Neural cell (in vitro differentiated cells): ENCODE measurements around the gene EGFL8.

Source experiments
- EP300 ChIP-seq: fragments of 450-650 bp; conservative IDR thresholded peaks from 2 replicates; pipeline ENCODE4 v1.6.1; 2014; ENCODE audit warnings: antibody characterized with exemption, mild to moderate bottlenecking, moderate library complexity; ENCODE audit not compliant: poor library complexity, severe bottlenecking
- EZH2 ChIP-seq: fragments of 200-600, 300-800 bp; shearing (Covaris generic), sonication (generic); IDR thresholded peaks from 2 replicates; pipeline ENCODE4 v1.6.1; 2014; ENCODE audit warnings: antibody characterized with exemption, low read length, borderline replicate concordance, mild to moderate bottlenecking; ENCODE audit not compliant: insufficient read depth, poor library complexity, severe bottlenecking
- POLR2AphosphoS5 ChIP-seq: IDR thresholded peaks from 2 replicates; pipeline ENCODE4 v1.6.1; 2012
- RAD21 ChIP-seq: fragments of 450-650 bp; conservative IDR thresholded peaks from 2 replicates; pipeline ENCODE4 v1.6.1; 2014; ENCODE audit warnings: antibody characterized with exemption, mild to moderate bottlenecking, moderate library complexity
- SMC3 ChIP-seq: fragments of 450-650 bp; conservative IDR thresholded peaks from 2 replicates; pipeline ENCODE4 v1.6.1; 2014; ENCODE audit warnings: antibody characterized with exemption, mild to moderate bottlenecking, moderate library complexity; ENCODE audit not compliant: poor library complexity
- TF ChIP-seq, protein P1 (sequence below): fragments of 450-650 bp; IDR thresholded peaks from 2 replicates; pipeline ENCODE4 v1.5.1; 2014; ENCODE audit warnings: antibody characterized with exemption, mild to moderate bottlenecking, moderate library complexity; ENCODE audit not compliant: poor library complexity, severe bottlenecking

DNA sequence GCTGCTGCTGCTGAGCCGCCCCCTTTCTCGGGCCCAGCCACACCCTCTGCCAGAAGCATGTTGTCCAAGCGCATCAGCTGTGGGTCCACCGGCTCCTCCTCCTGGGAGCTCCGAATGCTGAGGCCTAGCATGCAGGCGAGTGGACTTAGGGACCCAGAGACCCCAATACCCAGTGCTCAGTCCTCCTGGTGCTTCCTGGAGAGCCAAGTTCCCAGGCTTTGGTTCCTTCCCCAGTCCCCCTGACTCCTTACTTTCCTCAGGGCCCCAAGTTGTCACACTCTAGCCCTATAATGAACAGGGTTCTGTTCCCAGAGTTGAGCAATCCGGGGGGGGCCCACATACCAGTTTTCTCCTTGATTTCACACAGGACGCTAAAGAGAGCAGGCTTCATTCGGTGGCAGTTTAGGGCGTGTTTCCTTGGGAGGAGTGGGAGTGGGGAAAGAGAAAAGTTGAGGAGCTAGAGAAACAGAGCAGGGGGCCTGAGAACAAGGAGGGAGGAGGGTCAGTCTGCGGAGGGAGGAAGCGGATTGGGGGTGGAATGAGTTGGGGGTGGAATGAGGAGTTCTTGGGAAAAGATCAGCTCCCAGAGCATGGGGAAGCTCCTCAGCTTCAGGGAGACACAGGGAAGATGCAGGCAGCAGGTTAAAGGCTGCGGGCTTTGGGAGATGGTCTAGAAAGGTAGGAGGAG lies 24.1 kb downstream of the EGFL8 start:
- TF ChIP-seq EP300 (no peak), EZH2 (no peak), SMC3 (no peak), POLR2AphosphoS5 (no peak), RAD21 (no peak)
- TF ChIP-seq, protein P1, sequence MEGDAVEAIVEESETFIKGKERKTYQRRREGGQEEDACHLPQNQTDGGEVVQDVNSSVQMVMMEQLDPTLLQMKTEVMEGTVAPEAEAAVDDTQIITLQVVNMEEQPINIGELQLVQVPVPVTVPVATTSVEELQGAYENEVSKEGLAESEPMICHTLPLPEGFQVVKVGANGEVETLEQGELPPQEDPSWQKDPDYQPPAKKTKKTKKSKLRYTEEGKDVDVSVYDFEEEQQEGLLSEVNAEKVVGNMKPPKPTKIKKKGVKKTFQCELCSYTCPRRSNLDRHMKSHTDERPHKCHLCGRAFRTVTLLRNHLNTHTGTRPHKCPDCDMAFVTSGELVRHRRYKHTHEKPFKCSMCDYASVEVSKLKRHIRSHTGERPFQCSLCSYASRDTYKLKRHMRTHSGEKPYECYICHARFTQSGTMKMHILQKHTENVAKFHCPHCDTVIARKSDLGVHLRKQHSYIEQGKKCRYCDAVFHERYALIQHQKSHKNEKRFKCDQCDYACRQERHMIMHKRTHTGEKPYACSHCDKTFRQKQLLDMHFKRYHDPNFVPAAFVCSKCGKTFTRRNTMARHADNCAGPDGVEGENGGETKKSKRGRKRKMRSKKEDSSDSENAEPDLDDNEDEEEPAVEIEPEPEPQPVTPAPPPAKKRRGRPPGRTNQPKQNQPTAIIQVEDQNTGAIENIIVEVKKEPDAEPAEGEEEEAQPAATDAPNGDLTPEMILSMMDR = no peak
